Neural progenitor cell (in vitro differentiated cells): ENCODE results near the gene RTN4RL1.

Experiments used
- CTCF ChIP-seq: fragments of 200-600 bp; sonication (generic); IDR thresholded peaks from 2 replicates; pipeline ENCODE4 v1.5.1; 2017; ENCODE audit warnings: antibody characterized with exemption, mild to moderate bottlenecking
- EZH2phosphoT487 ChIP-seq: fragments of 200-600 bp; sonication (generic); IDR thresholded peaks from 2 replicates; pipeline ENCODE4 v1.6.1; 2017; ENCODE audit warnings: antibody characterized with exemption

DNA sequence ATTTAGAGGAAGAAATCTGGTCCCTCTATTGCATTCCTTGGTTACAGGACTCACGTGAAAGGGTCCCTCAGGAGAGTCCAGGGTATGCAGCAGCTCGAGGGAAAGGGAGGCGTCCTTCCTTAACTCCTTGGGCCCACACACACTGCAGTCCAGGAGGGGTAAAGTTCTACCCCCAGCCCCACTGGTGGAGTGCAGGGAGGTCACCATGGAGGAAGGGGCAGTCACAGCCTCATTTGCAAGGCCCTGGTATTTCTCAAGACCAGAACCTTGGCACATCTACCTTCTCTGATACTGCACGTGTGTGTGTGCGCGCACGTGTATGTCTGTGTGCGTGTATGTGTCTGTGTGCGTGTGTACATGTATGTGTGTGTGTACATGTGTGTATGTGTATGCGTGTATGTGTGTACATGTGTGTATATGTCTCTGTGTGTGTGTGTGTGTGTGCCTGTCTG is 40.8 kb upstream of the RTN4RL1 start:
- TF ChIP-seq CTCF, result no peak
- TF ChIP-seq EZH2phosphoT487, result no peak
